Uterus (tissue), 4 donors: Measurements from ENCODE around the gene ALS2. TPM values are rescaled to one million over a fixed set of nuclear protein-coding genes. Genes with fewer than 3 reads are reported as not detected.

Source experiments
- DNase-seq, 2 donors: peaks; one replicate each; pipeline ENCODE4 v3.0.0-alpha.2; 2019 to 2020
- H3K27ac ChIP-seq, 2 donors: fragments of 200-600 bp; sonication (generic); 1 replicate in 1 of 2; 2 replicates in 1 of 2; pipeline ENCODE4 v1.5.1; 2016 to 2018
- H3K27me3 ChIP-seq, 2 donors: fragments of 200-600 bp; sonication (generic); one replicate each; pipeline ENCODE4 v1.5.1; 2018 to 2019; ENCODE audit warnings: control low read depth in 1 of 2
- H3K36me3 ChIP-seq, 2 donors: fragments of 200-600 bp; sonication (generic); one replicate each; pipeline ENCODE4 v1.5.1; 2019; ENCODE audit warnings: control low read depth in 1 of 2
- H3K4me1 ChIP-seq, 2 donors: fragments of 200-600 bp; sonication (generic); one replicate each; pipeline ENCODE4 v1.5.1; 2018 to 2019; ENCODE audit warnings: control low read depth in 1 of 2
- H3K4me3 ChIP-seq, 2 donors: fragments of 200-600 bp; sonication (generic); 1 replicate in 1 of 2; 2 replicates in 1 of 2; pipeline ENCODE4 v1.5.1; 2018 to 2019; ENCODE audit warnings: mild to moderate bottlenecking in 1 of 2
- H3K9me3 ChIP-seq, 2 donors: fragments of 200-600 bp; sonication (generic); one replicate each; pipeline ENCODE4 v1.5.1; 2019; ENCODE audit warnings: control low read depth in 1 of 2
- CTCF ChIP-seq, 4 experiments: fragments of 200-600 bp in 2 of 4; fragments of 450-650 bp in 2 of 4; sonication (generic) in 2 of 4; IDR thresholded peaks; one replicate each; pipeline ENCODE4 v1.5.1; 2016 to 2019; ENCODE audit warnings: antibody characterized with exemption in 4 of 4, mild to moderate bottlenecking in 2 of 4, moderate library complexity in 1 of 4
- POLR2A ChIP-seq, 2 donors: fragments of 450-650 bp; IDR thresholded peaks; one replicate each; pipeline ENCODE4 v1.6.1; 2016; ENCODE audit warnings: antibody characterized with exemption in 2 of 2, mild to moderate bottlenecking in 1 of 2, moderate library complexity in 1 of 2
- intact Hi-C: fragments of 100-400 bp; cut with DNase I; formaldehyde crosslinking; loops from one replicate; pipeline ENCODE4 v1.15.1; 2023; ENCODE audit warnings: low total_unique reads
- total RNA-seq, 4 donors: library from RNA; depleted of rRNA in 3 of 4; stranded (reverse); fragments of >200 nt in 3 of 4; gene quantifications; one replicate each; pipeline versions ENCODE4 v1.1.0 to v1.2.4, GENCODE V29; 2014 to 2023
- donor health status: DM: yes; HTN: yes; CAD: no.

The ALS2 gene
- total RNA-seq, 4 donors from 2014 or later = 8.2 to 27.2 (median 23.5) TPM

- no peak for DNase-seq
- Histone ChIP-seq H3K4me3 (no peak overlapping the region), H3K27ac (no peak overlapping the region), H3K9me3 (no peaks in the 10 kb centered on the region), H3K27me3 (no peaks in the 10 kb centered on the region), H3K36me3 (no peaks in the 10 kb centered on the region), H3K4me1 (no peaks in the 10 kb centered on the region)
- intact Hi-C loops = no loop called here
- TF ChIP-seq CTCF (IDR thresholded peaks at IDR 0.05) = no peak
- TF ChIP-seq POLR2A (IDR thresholded peaks at IDR 0.05) = no peak
These were observed 71.0 kb downstream of the ALS2 start for GRCh38 chr2:201709747-201710146.

GRCh38 chr2:201709049-201709448, 71.7 kb downstream of the ALS2 start:
- no peaks in the 10 kb centered on the region for H3K27me3 ChIP-seq
- DNase-seq = no peak
- intact Hi-C loops = no loop called here
- H3K4me3 ChIP-seq = no peak overlapping the region
- no peaks in the 10 kb centered on the region for H3K4me1 ChIP-seq
- no peak overlapping the region for H3K27ac ChIP-seq
- no peak for TF ChIP-seq CTCF (IDR thresholded peaks at IDR 0.05)
- TF ChIP-seq POLR2A (IDR thresholded peaks at IDR 0.05) = no peak
- no peaks in the 10 kb centered on the region for H3K36me3 ChIP-seq
- no peaks in the 10 kb centered on the region for H3K9me3 ChIP-seq

- no peak for DNase-seq
- H3K4me1 ChIP-seq = no peaks in the 10 kb centered on the region
- no peaks in the 10 kb centered on the region for H3K9me3 ChIP-seq
- H3K4me3 ChIP-seq = no peak overlapping the region
- no peaks in the 10 kb centered on the region for H3K27me3 ChIP-seq
- no peak for TF ChIP-seq POLR2A (IDR thresholded peaks at IDR 0.05)
- TF ChIP-seq CTCF (IDR thresholded peaks at IDR 0.05) = no peak
- no peak overlapping the region for H3K27ac ChIP-seq
- intact Hi-C loops = no loop called here
- no peaks in the 10 kb centered on the region for H3K36me3 ChIP-seq
These were observed 73.0 kb downstream of the ALS2 start for GRCh38 chr2:201707753-201708152.

GRCh38 chr2:201707142-201707541, 73.6 kb downstream of the ALS2 start:
- Histone ChIP-seq H3K4me3 (no peak overlapping the region), H3K27me3 (no peaks in the 10 kb centered on the region), H3K36me3 (no peaks in the 10 kb centered on the region), H3K27ac (no peak overlapping the region), H3K9me3 (no peaks in the 10 kb centered on the region), H3K4me1 (no peaks in the 10 kb centered on the region)
- intact Hi-C loops = no loop called here
- DNase-seq = no peak
- no peak for TF ChIP-seq CTCF (IDR thresholded peaks at IDR 0.05)
- TF ChIP-seq POLR2A (IDR thresholded peaks at IDR 0.05) = no peak

- Histone ChIP-seq H3K4me1 (peaks cover 0 to 3% of the 10 kb centered on the region in 2 donors), H3K27ac (no peak overlapping the region), H3K27me3 (no peaks in the 10 kb centered on the region), H3K9me3 (no peaks in the 10 kb centered on the region), H3K36me3 (no peaks in the 10 kb centered on the region), H3K4me3 (no peak overlapping the region)
- DNase-seq = no peak
- TF ChIP-seq CTCF (IDR thresholded peaks at IDR 0.05) (no peak), POLR2A (IDR thresholded peaks at IDR 0.05) (no peak)
- intact Hi-C loops = no loop called here
These were observed 76.2 kb downstream of the ALS2 start for GRCh38 chr2:201704536-201704935.
